OCI-LY3 (cell line): ENCODE data around the gene LRRC15.

Source experiments
- H2AFZ ChIP-seq: fragments of 200-600, 300-600 bp; shearing (Covaris generic); 2 replicates; pipeline ENCODE4 v1.6.0; 2014; ENCODE audit warnings: antibody characterized with exemption, low read depth, low read length
- H3K27ac ChIP-seq: fragments of 200-600, 300-600 bp; sonication (generic); 2 replicates; pipeline ENCODE4 v1.5.1; 2014; ENCODE audit warnings: mild to moderate bottlenecking, low read length, moderate library complexity, mixed read lengths
- H3K27me3 ChIP-seq: fragments of 200-600, 300-600 bp; sonication (generic); 2 replicates; pipeline ENCODE4 v1.6.1; 2014; ENCODE audit warnings: low read depth, low read length, mixed read lengths
- H3K36me3 ChIP-seq: fragments of 200-600, 300-600 bp; sonication (generic); replicated peaks from 2 replicates; pipeline ENCODE3; 2014; ENCODE audit warnings: low read depth, low read length, mixed read lengths
- H3K4me1 ChIP-seq: fragments of 300-600, 200-600 bp; sonication (generic); 2 replicates; pipeline ENCODE4 v1.6.1; 2014; ENCODE audit warnings: low read length, mixed read lengths
- H3K4me2 ChIP-seq: fragments of 200-600, 300-600 bp; sonication (generic); 2 replicates; pipeline ENCODE4 v1.6.1; 2014; ENCODE audit warnings: low read length, mixed read lengths
- H3K4me3 ChIP-seq: fragments of 300-600, 200-600 bp; sonication (generic); 2 replicates; pipeline ENCODE4 v1.5.1; 2014; ENCODE audit warnings: antibody characterized with exemption, mild to moderate bottlenecking, low read length, moderate library complexity
- H3K79me2 ChIP-seq: fragments of 300-600, 200-600 bp; shearing (Covaris generic); 2 replicates; pipeline ENCODE4 v1.6.1; 2014; ENCODE audit warnings: mild to moderate bottlenecking, low read length, mixed read lengths
- H3K9ac ChIP-seq: fragments of 300-600, 200-600 bp; shearing (Covaris generic); 2 replicates; pipeline ENCODE4 v1.6.0; 2014; ENCODE audit warnings: mild to moderate bottlenecking, low read length, moderate library complexity
- H3K9me3 ChIP-seq: fragments of 200-600, 300-600 bp; shearing (Covaris generic); 2 replicates; pipeline ENCODE4 v1.6.1; 2014; ENCODE audit warnings: low read length, mixed read lengths; ENCODE audit not compliant: insufficient read depth
- H4K20me1 ChIP-seq: fragments of 200-600, 300-600 bp; sonication (generic); 2 replicates; pipeline ENCODE4 v1.6.1; 2016; ENCODE audit warnings: low read length, mixed read lengths; ENCODE audit not compliant: insufficient read depth
- EZH2phosphoT487 ChIP-seq: fragments of 200-600 bp; shearing (Covaris generic); IDR thresholded peaks from 2 replicates; pipeline ENCODE4 v1.6.1; 2018; ENCODE audit warnings: antibody characterized with exemption, mixed run types, low read depth
- TF ChIP-seq, protein P1 (sequence below): fragments of 200-600, 300-600 bp; sonication (generic); IDR thresholded peaks from 2 replicates; pipeline ENCODE4 v1.5.1; 2014; ENCODE audit warnings: antibody characterized with exemption, low read length, low read depth

Gene LRRC15

DNA sequence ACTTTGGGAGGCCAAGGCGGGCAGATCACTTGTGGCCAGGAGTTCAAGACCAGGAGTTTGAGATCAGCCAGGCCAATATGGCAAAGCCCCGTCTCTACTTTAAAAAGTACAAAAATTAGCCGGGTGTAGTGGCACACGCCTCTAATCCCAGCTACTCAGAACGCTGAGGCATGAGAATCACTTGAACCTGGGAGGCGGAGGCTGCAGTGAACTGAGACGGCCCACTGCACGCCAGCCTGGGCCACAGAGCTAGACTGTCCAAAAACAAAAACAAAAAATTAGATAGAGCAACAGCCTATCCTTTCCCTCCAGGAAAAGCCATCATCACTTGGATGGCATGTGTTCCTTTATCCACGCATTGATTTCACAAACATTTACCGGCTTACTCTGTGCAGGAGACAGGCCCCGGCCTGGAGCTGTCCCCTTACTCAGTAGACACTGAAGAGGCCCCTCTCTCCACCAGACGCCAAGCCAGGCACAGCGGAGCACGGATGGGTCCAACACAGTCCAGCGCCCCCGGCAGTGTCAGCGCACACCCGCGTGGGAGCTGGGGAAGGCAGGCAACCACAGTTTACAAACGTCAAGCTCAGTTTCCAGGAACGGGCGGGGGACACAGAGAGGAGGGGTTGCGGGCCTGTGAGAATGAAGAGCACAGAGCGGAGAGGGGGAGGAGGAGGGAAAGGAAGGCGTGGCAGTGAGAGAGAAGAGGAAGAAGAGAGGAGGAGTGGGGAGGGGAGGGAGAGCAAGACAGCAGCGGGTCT, 26.4 kb upstream of the LRRC15 start:
- H4K20me1 ChIP-seq: no peaks in the 10 kb centered on the region
- no peak for TF ChIP-seq EZH2phosphoT487
- TF ChIP-seq, protein P1, sequence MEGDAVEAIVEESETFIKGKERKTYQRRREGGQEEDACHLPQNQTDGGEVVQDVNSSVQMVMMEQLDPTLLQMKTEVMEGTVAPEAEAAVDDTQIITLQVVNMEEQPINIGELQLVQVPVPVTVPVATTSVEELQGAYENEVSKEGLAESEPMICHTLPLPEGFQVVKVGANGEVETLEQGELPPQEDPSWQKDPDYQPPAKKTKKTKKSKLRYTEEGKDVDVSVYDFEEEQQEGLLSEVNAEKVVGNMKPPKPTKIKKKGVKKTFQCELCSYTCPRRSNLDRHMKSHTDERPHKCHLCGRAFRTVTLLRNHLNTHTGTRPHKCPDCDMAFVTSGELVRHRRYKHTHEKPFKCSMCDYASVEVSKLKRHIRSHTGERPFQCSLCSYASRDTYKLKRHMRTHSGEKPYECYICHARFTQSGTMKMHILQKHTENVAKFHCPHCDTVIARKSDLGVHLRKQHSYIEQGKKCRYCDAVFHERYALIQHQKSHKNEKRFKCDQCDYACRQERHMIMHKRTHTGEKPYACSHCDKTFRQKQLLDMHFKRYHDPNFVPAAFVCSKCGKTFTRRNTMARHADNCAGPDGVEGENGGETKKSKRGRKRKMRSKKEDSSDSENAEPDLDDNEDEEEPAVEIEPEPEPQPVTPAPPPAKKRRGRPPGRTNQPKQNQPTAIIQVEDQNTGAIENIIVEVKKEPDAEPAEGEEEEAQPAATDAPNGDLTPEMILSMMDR: no peak
- no peak overlapping the region for H2AFZ ChIP-seq
- H3K27ac ChIP-seq: no peak overlapping the region
- no peaks in the 10 kb centered on the region for H3K36me3 ChIP-seq
- H3K9ac ChIP-seq: no peak overlapping the region
- no peaks in the 10 kb centered on the region for H3K27me3 ChIP-seq
- H3K4me2 ChIP-seq: no peak overlapping the region
- no peaks in the 10 kb centered on the region for H3K9me3 ChIP-seq
- H3K4me3 ChIP-seq: no peak overlapping the region
- H3K4me1 ChIP-seq: peaks cover 6% of the 10 kb centered on the region; the same call in 1 of the 2 replicates
- H3K79me2 ChIP-seq: no peaks in the 10 kb centered on the region

DNA sequence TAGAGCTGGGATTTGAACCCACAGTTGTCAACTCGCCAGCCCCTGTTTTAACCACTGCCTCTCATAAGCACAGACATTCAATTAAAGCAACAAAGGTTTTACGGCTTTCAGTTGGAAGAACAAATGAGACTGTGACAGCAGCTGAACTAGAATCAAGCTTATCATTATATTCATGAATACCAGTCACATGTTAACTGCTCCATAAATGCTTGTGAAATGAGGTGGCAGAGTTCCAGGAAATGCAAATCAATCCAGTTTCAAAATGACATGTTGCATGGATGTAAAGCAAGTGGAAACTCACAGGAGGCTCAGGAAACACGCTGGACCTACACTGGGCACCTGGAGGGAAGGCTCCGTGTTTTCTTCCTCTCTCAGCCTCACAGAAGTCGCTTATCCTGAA, 25.7 kb upstream of the LRRC15 start:
- Histone ChIP-seq H3K9ac (no peak overlapping the region), H3K4me2 (no peak overlapping the region), H3K9me3 (no peaks in the 10 kb centered on the region), H3K4me1 (peaks cover 6% of the 10 kb centered on the region; the same call in 1 of the 2 replicates), H3K79me2 (no peaks in the 10 kb centered on the region), H2AFZ (no peak overlapping the region), H3K36me3 (no peaks in the 10 kb centered on the region), H4K20me1 (no peaks in the 10 kb centered on the region), H3K27me3 (peaks cover 3% of the 10 kb centered on the region; the same call in 1 of the 2 replicates), H3K27ac (no peak overlapping the region), H3K4me3 (no peak overlapping the region)
- no peak for TF ChIP-seq EZH2phosphoT487
- TF ChIP-seq, protein P1: no peak

DNA sequence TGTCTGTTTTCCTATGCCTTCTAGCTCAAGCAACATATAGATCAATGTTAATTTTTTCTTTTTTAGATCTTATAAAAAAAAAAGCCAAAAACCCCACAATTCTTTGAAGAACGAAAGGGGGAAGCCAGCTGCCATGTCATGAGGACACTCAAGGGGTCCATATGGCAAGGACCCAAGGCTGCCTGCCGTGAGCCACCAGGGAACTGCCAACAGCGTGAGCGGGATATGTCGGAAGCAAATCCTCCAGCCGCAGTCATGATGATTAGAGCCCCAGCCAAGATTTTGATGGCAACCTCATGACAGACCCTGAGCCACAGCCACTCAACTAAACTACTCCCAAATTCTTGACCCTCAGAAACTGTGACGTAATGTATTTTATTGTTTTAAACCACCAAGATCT, 23.0 kb upstream of the LRRC15 start:
- Histone ChIP-seq H3K9me3 (no peaks in the 10 kb centered on the region), H3K4me2 (no peak overlapping the region), H3K4me1 (peaks cover 6% of the 10 kb centered on the region; the same call in 1 of the 2 replicates), H4K20me1 (no peaks in the 10 kb centered on the region), H3K36me3 (no peaks in the 10 kb centered on the region), H3K27me3 (peaks cover 11% of the 10 kb centered on the region; the same call in 1 of the 2 replicates), H3K4me3 (no peak overlapping the region), H2AFZ (no peak overlapping the region), H3K79me2 (no peaks in the 10 kb centered on the region), H3K27ac (no peak overlapping the region), H3K9ac (no peak overlapping the region)
- TF ChIP-seq EZH2phosphoT487: no peak
- TF ChIP-seq, protein P1: no peak

DNA sequence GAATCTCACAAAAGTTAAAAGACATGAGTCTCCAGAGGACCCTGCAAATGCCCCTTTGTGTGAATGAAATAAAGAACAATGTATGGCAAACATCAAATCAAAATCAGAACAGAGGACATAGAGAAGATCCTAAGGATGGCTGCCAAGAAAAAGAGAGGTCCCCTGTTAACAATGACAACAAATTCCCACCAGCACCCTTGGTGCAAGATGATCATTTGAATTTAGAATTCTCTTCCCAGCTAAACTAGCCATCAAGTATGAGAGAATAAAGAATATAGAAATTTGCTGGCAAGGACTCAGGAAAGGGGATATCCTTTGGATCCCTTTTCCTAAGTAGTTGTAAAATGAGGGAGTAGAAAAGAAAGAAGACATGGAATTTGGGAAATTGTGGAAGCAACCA, 21.3 kb upstream of the LRRC15 start:
- TF ChIP-seq, protein P1: no peak
- TF ChIP-seq EZH2phosphoT487: no peak
- no peaks in the 10 kb centered on the region for H4K20me1 ChIP-seq
- peaks cover 11% of the 10 kb centered on the region; the same call in 1 of the 2 replicates for H3K27me3 ChIP-seq
- H3K36me3 ChIP-seq: no peaks in the 10 kb centered on the region
- H3K4me3 ChIP-seq: no peak overlapping the region
- no peak overlapping the region for H3K4me2 ChIP-seq
- no peak overlapping the region for H3K27ac ChIP-seq
- no peaks in the 10 kb centered on the region for H3K79me2 ChIP-seq
- peaks cover 6% of the 10 kb centered on the region; the same call in 1 of the 2 replicates for H3K4me1 ChIP-seq
- H3K9me3 ChIP-seq: no peaks in the 10 kb centered on the region
- H3K9ac ChIP-seq: no peak overlapping the region
- H2AFZ ChIP-seq: no peak overlapping the region
